Glutamatergic neuron (in vitro differentiated cells): ENCODE data around the gene PTGIS. TPM values are rescaled to one million over a fixed set of nuclear protein-coding genes. Genes with fewer than 3 reads are reported as not detected.

Experiments
- DNase-seq: peaks from one replicate; pipeline ENCODE4 v3.0.0; 2022
- H3K27ac Mint-ChIP-seq: one replicate; pipeline ENCODE4 v1.8.0; 2020; ENCODE audit warnings: mild to moderate bottlenecking, mixed read lengths, inconsistent platforms; ENCODE audit not compliant: unreplicated experiment
- H3K27me3 Mint-ChIP-seq: one replicate; pipeline ENCODE4 v1.8.0; 2020; ENCODE audit warnings: mild to moderate bottlenecking, moderate library complexity, mixed read lengths, inconsistent platforms; ENCODE audit not compliant: unreplicated experiment
- H3K36me3 Mint-ChIP-seq: one replicate; pipeline ENCODE4 v1.8.0; 2020; ENCODE audit warnings: mild to moderate bottlenecking, mixed read lengths, inconsistent platforms; ENCODE audit not compliant: unreplicated experiment
- H3K4me1 Mint-ChIP-seq: one replicate; pipeline ENCODE4 v1.8.0; 2020; ENCODE audit warnings: mild to moderate bottlenecking, low read depth, mixed read lengths, inconsistent platforms; ENCODE audit not compliant: unreplicated experiment
- H3K4me3 Mint-ChIP-seq: one replicate; pipeline ENCODE4 v1.8.0; 2020; ENCODE audit warnings: mild to moderate bottlenecking, mixed read lengths, inconsistent platforms; ENCODE audit not compliant: unreplicated experiment
- H3K9me3 Mint-ChIP-seq: one replicate; pipeline ENCODE4 v1.8.0; 2020; ENCODE audit warnings: mild to moderate bottlenecking, moderate library complexity, mixed read lengths, inconsistent platforms; ENCODE audit not compliant: unreplicated experiment
- CTCF ChIP-seq: fragments of 200-600 bp; sonication (generic); IDR thresholded peaks from one replicate; pipeline ENCODE4 v1.5.0; 2021; ENCODE audit not compliant: partially characterized antibody, unreplicated experiment
- total RNA-seq: library from RNA; stranded (reverse); fragmentation: NEBNext Ultra II Directional; extraction: Animal tissue kit (Norgen Biotek cat#: 25700); gene quantifications from one replicate; pipeline ENCODE4 v1.2.1, GENCODE V29; 2021; ENCODE audit not compliant: unreplicated experiment

PTGIS gene
- total RNA-seq, 1 donor from 2014 or later: 0.12 TPM

- TF ChIP-seq CTCF: no peak
- no peaks in the 10 kb centered on the region for H3K4me1 Mint-ChIP-seq
These were observed 25.4 kb downstream of the PTGIS start for GRCh38 chr20:49542514-49542991.

GRCh38 chr20:49541733-49542513 is 26.0 kb downstream of the PTGIS start:
- no peak overlapping the region for H3K27ac Mint-ChIP-seq
- H3K4me3 Mint-ChIP-seq: no peak overlapping the region

More at GRCh38 chr20:49542514-49542991, 25.4 kb downstream of the PTGIS start:
- Mint-ChIP-seq H3K27me3 (peaks cover 7% of the 10 kb centered on the region), H3K36me3 (no peaks in the 10 kb centered on the region), H3K27ac (no peak overlapping the region), H3K4me3 (no peak overlapping the region), H3K9me3 (no peaks in the 10 kb centered on the region)
- DNase-seq: no peak

GRCh38 chr20:49540687-49541435 is 27.1 kb downstream of the PTGIS start:
- H3K27ac Mint-ChIP-seq: no peak overlapping the region
- no peaks in the 10 kb centered on the region for H3K36me3 Mint-ChIP-seq
- no peaks in the 10 kb centered on the region for H3K9me3 Mint-ChIP-seq
- H3K4me1 Mint-ChIP-seq: no peaks in the 10 kb centered on the region
- no peak overlapping the region for H3K4me3 Mint-ChIP-seq
- TF ChIP-seq CTCF: no peak
- H3K27me3 Mint-ChIP-seq: peaks cover 7% of the 10 kb centered on the region
- DNase-seq: no peak

More at GRCh38 chr20:49541733-49542513, 26.0 kb downstream of the PTGIS start:
- peak; percentile 75 for DNase-seq
- H3K9me3 Mint-ChIP-seq: no peaks in the 10 kb centered on the region
- peaks cover 7% of the 10 kb centered on the region for H3K27me3 Mint-ChIP-seq
- no peaks in the 10 kb centered on the region for H3K36me3 Mint-ChIP-seq
- no peaks in the 10 kb centered on the region for H3K4me1 Mint-ChIP-seq
- TF ChIP-seq CTCF: peak; percentile 92

GRCh38 chr20:49540232-49540620 is 27.7 kb downstream of the PTGIS start:
- no peaks in the 10 kb centered on the region for H3K9me3 Mint-ChIP-seq
- no peaks in the 10 kb centered on the region for H3K36me3 Mint-ChIP-seq
- H3K4me1 Mint-ChIP-seq: no peaks in the 10 kb centered on the region
- TF ChIP-seq CTCF: no peak
- no peak overlapping the region for H3K4me3 Mint-ChIP-seq
- H3K27me3 Mint-ChIP-seq: peaks cover 7% of the 10 kb centered on the region
- no peak overlapping the region for H3K27ac Mint-ChIP-seq
- DNase-seq: no peak
